ENCODE results near the gene B4GALT1.

GRCh38 chr9:33114746-33115145 lies 52.4 kb downstream of the B4GALT1 start:
- TF ChIP-seq EZH2 (optimal IDR thresholded peaks at IDR 0.05; ENCODE audit: low read depth, low read length) (no peak), CTCF (IDR thresholded peaks at IDR 0.05; ENCODE audit: low read length) (no peak)
